ENCODE measurements around the gene MAPK11.

The MAPK11 gene

GRCh38 chr22:50307890-50308596, 37.9 kb upstream of the MAPK11 start:
- no peak for DNase-seq

- no peak for DNase-seq
These were observed 36.9 kb upstream of the MAPK11 start, which contains the start of gene PLXNB2 for GRCh38 chr22:50306753-50307749. TSS of gene PLXNB2 (minus strand) at chr22:50307646. CDS start at chr22:50290584, 17,062 bp downstream.

GRCh38 chr22:50305923-50306566, 35.9 kb upstream of the MAPK11 start:
- DNase-seq = no peak

- DNase-seq = no peak
These were observed 35.3 kb upstream of the MAPK11 start for GRCh38 chr22:50305393-50305922.

- DNase-seq = peak; percentile 23
These were observed 34.6 kb upstream of the MAPK11 start for GRCh38 chr22:50304528-50305392.

GRCh38 chr22:50303848-50304527, 33.8 kb upstream of the MAPK11 start:
- peak; percentile 19 for DNase-seq

- DNase-seq = no peak
These were observed 33.3 kb upstream of the MAPK11 start for GRCh38 chr22:50303515-50303847.

- no peak for DNase-seq
These were observed 32.4 kb upstream of the MAPK11 start for GRCh38 chr22:50302564-50302963.

GRCh38 chr22:50302041-50302541, 31.9 kb upstream of the MAPK11 start:
- DNase-seq = no peak

GRCh38 chr22:50301581-50301991, 31.4 kb upstream of the MAPK11 start:
- DNase-seq = no peak

GRCh38 chr22:50300620-50301257, 30.6 kb upstream of the MAPK11 start:
- DNase-seq = no peak

GRCh38 chr22:50299785-50300619, 29.8 kb upstream of the MAPK11 start:
- no peak for DNase-seq

GRCh38 chr22:50298937-50299784, 29.0 kb upstream of the MAPK11 start:
- no peak for DNase-seq

GRCh38 chr22:50298266-50298637, 28.1 kb upstream of the MAPK11 start:
- no peak for DNase-seq

- DNase-seq = no peak
These were observed 27.5 kb upstream of the MAPK11 start for GRCh38 chr22:50297510-50298265.

GRCh38 chr22:50296658-50297490, 26.7 kb upstream of the MAPK11 start:
- DNase-seq = no peak

- no peak for DNase-seq
These were observed 24.1 kb upstream of the MAPK11 start for GRCh38 chr22:50294319-50294656.

Measured in CD4-positive, alpha-beta T cell treated with Interleukin-4 for 4 hours (primary cell).